Memory B cell (primary cell): ENCODE data around the gene AKTIP.

ENCODE experiments used
- ATAC-seq: fragments of 150-1000 bp; cut with Tn5 transposase; 2 replicates; pipeline ENCODE4 v1.10.0; 2021; ENCODE audit warnings: low read depth, mild to moderate bottlenecking, moderate library complexity
- DNase-seq, 2 donors: peaks; one replicate each; pipeline ENCODE4 v3.0.0; 2022; ENCODE audit warnings: low spot score in 2 of 2
- H3K27ac Mint-ChIP-seq: one replicate; pipeline ENCODE4 v1.8.0; 2022; ENCODE audit warnings: mild to moderate bottlenecking, moderate library complexity, mixed read lengths
- H3K27me3 Mint-ChIP-seq: one replicate; pipeline ENCODE4 v1.8.0; 2022; ENCODE audit warnings: mixed read lengths
- H3K36me3 Mint-ChIP-seq: one replicate; pipeline ENCODE4 v1.8.0; 2022; ENCODE audit warnings: mild to moderate bottlenecking, mixed read lengths
- H3K4me1 Mint-ChIP-seq: one replicate; pipeline ENCODE4 v1.8.0; 2022; ENCODE audit warnings: mixed read lengths
- H3K4me3 Mint-ChIP-seq: one replicate; pipeline ENCODE4 v1.8.0; 2022; ENCODE audit warnings: mild to moderate bottlenecking, moderate library complexity, mixed read lengths
- H3K9me3 Mint-ChIP-seq: one replicate; pipeline ENCODE4 v1.8.0; 2022; ENCODE audit warnings: mixed read lengths

The AKTIP gene

GRCh38 chr16:53480394-53480793 is 22.6 kb downstream of the AKTIP start:
- H3K9me3 Mint-ChIP-seq: peaks cover 5% of the 10 kb centered on the region
- no peak overlapping the region for H3K4me3 Mint-ChIP-seq
- H3K27ac Mint-ChIP-seq: no peak overlapping the region
- peaks cover 2% of the 10 kb centered on the region for H3K4me1 Mint-ChIP-seq
- H3K36me3 Mint-ChIP-seq: peaks cover 56% of the 10 kb centered on the region
- DNase-seq: no peak
- no peak for ATAC-seq
- no peaks in the 10 kb centered on the region for H3K27me3 Mint-ChIP-seq

- H3K27ac Mint-ChIP-seq: no peak overlapping the region
- peaks cover 50% of the 10 kb centered on the region for H3K36me3 Mint-ChIP-seq
- ATAC-seq (no peak), DNase-seq (no peak)
- H3K27me3 Mint-ChIP-seq: no peaks in the 10 kb centered on the region
- peaks cover 2% of the 10 kb centered on the region for H3K4me1 Mint-ChIP-seq
- H3K9me3 Mint-ChIP-seq: peaks cover 2% of the 10 kb centered on the region
- H3K4me3 Mint-ChIP-seq: no peak overlapping the region
These were observed 24.0 kb downstream of the AKTIP start for GRCh38 chr16:53478965-53479364.

GRCh38 chr16:53476867-53477266 is 26.1 kb downstream of the AKTIP start:
- ATAC-seq (no peak), DNase-seq (no peak)
- H3K4me3 Mint-ChIP-seq: no peak overlapping the region
- H3K36me3 Mint-ChIP-seq: peaks cover 47% of the 10 kb centered on the region
- no peaks in the 10 kb centered on the region for H3K4me1 Mint-ChIP-seq
- H3K27me3 Mint-ChIP-seq: no peaks in the 10 kb centered on the region
- H3K27ac Mint-ChIP-seq: no peak overlapping the region
- H3K9me3 Mint-ChIP-seq: peaks cover 2% of the 10 kb centered on the region

GRCh38 chr16:53465606-53466280 is 37.3 kb downstream of the AKTIP start:
- H3K27me3 Mint-ChIP-seq: no peaks in the 10 kb centered on the region
- H3K36me3 Mint-ChIP-seq: peaks cover 24% of the 10 kb centered on the region
- no peak overlapping the region for H3K4me3 Mint-ChIP-seq
- no peak for DNase-seq
- no peaks in the 10 kb centered on the region for H3K9me3 Mint-ChIP-seq
- no peaks in the 10 kb centered on the region for H3K4me1 Mint-ChIP-seq
- H3K27ac Mint-ChIP-seq: no peak overlapping the region
- no peak for ATAC-seq

- peaks cover 33% of the 10 kb centered on the region for H3K36me3 Mint-ChIP-seq
- no peak overlapping the region for H3K4me3 Mint-ChIP-seq
- DNase-seq (no peak), ATAC-seq (no peak)
- no peaks in the 10 kb centered on the region for H3K27me3 Mint-ChIP-seq
- peaks cover 20% of the 10 kb centered on the region for H3K4me1 Mint-ChIP-seq
- H3K27ac Mint-ChIP-seq: no peak overlapping the region
- H3K9me3 Mint-ChIP-seq: no peaks in the 10 kb centered on the region
These were observed 44.4 kb downstream of the AKTIP start for GRCh38 chr16:53458635-53459034.

GRCh38 chr16:53457670-53458069 is 45.3 kb downstream of the AKTIP start:
- H3K4me3 Mint-ChIP-seq: no peak overlapping the region
- H3K27ac Mint-ChIP-seq: no peak overlapping the region
- peaks cover 34% of the 10 kb centered on the region for H3K36me3 Mint-ChIP-seq

GRCh38 chr16:53456625-53457024 is 46.4 kb downstream of the AKTIP start:
- DNase-seq (no peak), ATAC-seq (no peak)
- H3K27ac Mint-ChIP-seq: no peak overlapping the region
- peaks cover 20% of the 10 kb centered on the region for H3K4me1 Mint-ChIP-seq
- no peaks in the 10 kb centered on the region for H3K27me3 Mint-ChIP-seq
- no peaks in the 10 kb centered on the region for H3K9me3 Mint-ChIP-seq
- H3K36me3 Mint-ChIP-seq: peaks cover 29% of the 10 kb centered on the region
- peak overlapping the region; percentile 15 for H3K4me3 Mint-ChIP-seq

More at GRCh38 chr16:53457670-53458069, 45.3 kb downstream of the AKTIP start:
- ATAC-seq (peak; percentile 100), DNase-seq (peak; percentile 27 to 53)
- no peaks in the 10 kb centered on the region for H3K27me3 Mint-ChIP-seq
- no peaks in the 10 kb centered on the region for H3K9me3 Mint-ChIP-seq
- peaks cover 20% of the 10 kb centered on the region for H3K4me1 Mint-ChIP-seq

- Mint-ChIP-seq H3K4me1 (peaks cover 20% of the 10 kb centered on the region), H3K4me3 (no peak overlapping the region), H3K9me3 (no peaks in the 10 kb centered on the region), H3K27ac (no peak overlapping the region), H3K27me3 (no peaks in the 10 kb centered on the region), H3K36me3 (peaks cover 24% of the 10 kb centered on the region)
- ATAC-seq (no peak), DNase-seq (no peak)
These were observed 49.1 kb downstream of the AKTIP start for GRCh38 chr16:53453928-53454327.

- DNase-seq (no peak), ATAC-seq (no peak)
- Mint-ChIP-seq H3K27ac (no peak overlapping the region), H3K4me3 (no peak overlapping the region), H3K27me3 (no peaks in the 10 kb centered on the region), H3K9me3 (no peaks in the 10 kb centered on the region), H3K36me3 (peaks cover 27% of the 10 kb centered on the region), H3K4me1 (no peaks in the 10 kb centered on the region)
These were observed 53.0 kb downstream of the AKTIP start for GRCh38 chr16:53449816-53450517.

GRCh38 chr16:53446090-53446489 is 56.9 kb downstream of the AKTIP start:
- H3K9me3 Mint-ChIP-seq: no peaks in the 10 kb centered on the region
- ATAC-seq (no peak), DNase-seq (no peak)
- H3K27ac Mint-ChIP-seq: no peak overlapping the region
- H3K4me1 Mint-ChIP-seq: no peaks in the 10 kb centered on the region
- H3K27me3 Mint-ChIP-seq: no peaks in the 10 kb centered on the region
- peaks cover 21% of the 10 kb centered on the region for H3K36me3 Mint-ChIP-seq
- H3K4me3 Mint-ChIP-seq: no peak overlapping the region

- DNase-seq: no peak
- no peaks in the 10 kb centered on the region for H3K9me3 Mint-ChIP-seq
- H3K27ac Mint-ChIP-seq: no peak overlapping the region
- H3K4me3 Mint-ChIP-seq: no peak overlapping the region
- ATAC-seq: no peak
- H3K36me3 Mint-ChIP-seq: peaks cover 25% of the 10 kb centered on the region
- no peaks in the 10 kb centered on the region for H3K27me3 Mint-ChIP-seq
- H3K4me1 Mint-ChIP-seq: peaks cover 2% of the 10 kb centered on the region
These were observed 57.5 kb downstream of the AKTIP start for GRCh38 chr16:53445534-53445933.
